ENCODE measurements around the gene RNPEP.
A peak's percentile ranks its signal among the peaks of the same experiment; 100 is the strongest.

Gene RNPEP

GRCh38 chr1:202029171-202029665 lies 46.8 kb downstream of the RNPEP start:
- TF ChIP-seq, protein P1, sequence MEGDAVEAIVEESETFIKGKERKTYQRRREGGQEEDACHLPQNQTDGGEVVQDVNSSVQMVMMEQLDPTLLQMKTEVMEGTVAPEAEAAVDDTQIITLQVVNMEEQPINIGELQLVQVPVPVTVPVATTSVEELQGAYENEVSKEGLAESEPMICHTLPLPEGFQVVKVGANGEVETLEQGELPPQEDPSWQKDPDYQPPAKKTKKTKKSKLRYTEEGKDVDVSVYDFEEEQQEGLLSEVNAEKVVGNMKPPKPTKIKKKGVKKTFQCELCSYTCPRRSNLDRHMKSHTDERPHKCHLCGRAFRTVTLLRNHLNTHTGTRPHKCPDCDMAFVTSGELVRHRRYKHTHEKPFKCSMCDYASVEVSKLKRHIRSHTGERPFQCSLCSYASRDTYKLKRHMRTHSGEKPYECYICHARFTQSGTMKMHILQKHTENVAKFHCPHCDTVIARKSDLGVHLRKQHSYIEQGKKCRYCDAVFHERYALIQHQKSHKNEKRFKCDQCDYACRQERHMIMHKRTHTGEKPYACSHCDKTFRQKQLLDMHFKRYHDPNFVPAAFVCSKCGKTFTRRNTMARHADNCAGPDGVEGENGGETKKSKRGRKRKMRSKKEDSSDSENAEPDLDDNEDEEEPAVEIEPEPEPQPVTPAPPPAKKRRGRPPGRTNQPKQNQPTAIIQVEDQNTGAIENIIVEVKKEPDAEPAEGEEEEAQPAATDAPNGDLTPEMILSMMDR (conservative IDR thresholded peaks at IDR 0.05; ENCODE audit: low read depth, low read length) = no peak
- DNase-seq (ENCODE audit: low read depth) = no peak

GRCh38 chr1:202029727-202030126 lies 47.3 kb downstream of the RNPEP start:
- TF ChIP-seq, protein P1 (conservative IDR thresholded peaks at IDR 0.05; ENCODE audit: low read depth, low read length) = no peak
- no peak overlapping the region for H3K4me3 ChIP-seq (ENCODE audit: low read length)
- DNase-seq (ENCODE audit: low read depth) = no peak

More at GRCh38 chr1:202029171-202029665, 46.8 kb downstream of the RNPEP start:
- no peak overlapping the region for H3K4me3 ChIP-seq (ENCODE audit: low read length)

- TF ChIP-seq, protein P1 (conservative IDR thresholded peaks at IDR 0.05; ENCODE audit: low read depth, low read length) = no peak
- H3K4me3 ChIP-seq (ENCODE audit: low read length) = no peak overlapping the region
- no peak for DNase-seq (ENCODE audit: low read depth)
Observed at GRCh38 chr1:202031796-202032195, 49.3 kb downstream of the RNPEP start.

DNA sequence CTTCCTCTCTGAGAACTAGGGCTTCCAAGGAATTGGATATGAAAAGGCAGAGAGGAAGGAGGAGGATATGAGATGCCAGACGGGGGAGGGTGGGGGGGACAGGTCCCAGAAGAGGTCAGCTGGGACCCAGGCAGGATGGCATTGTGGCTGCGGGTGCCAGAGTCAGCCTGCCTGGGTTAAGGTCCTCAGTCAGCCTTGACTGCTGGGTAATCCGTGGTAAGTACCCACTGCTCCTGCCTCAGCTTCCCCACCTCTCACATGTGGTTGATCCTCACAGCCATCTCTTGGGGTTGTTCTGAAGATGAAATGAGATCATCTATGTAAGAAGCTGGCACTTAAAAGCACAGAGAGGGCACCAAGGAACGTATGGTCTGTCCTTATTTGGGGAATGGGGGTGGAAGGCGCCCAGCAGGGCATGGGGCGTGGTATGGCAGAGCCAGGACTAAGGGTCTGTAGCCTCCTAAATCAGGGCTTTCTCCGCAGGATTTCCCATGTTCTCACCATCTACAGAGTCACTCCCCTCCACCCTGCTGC lies 51.8 kb downstream of the RNPEP start:
- no peak overlapping the region for H3K4me3 ChIP-seq (ENCODE audit: low read length)
- DNase-seq (ENCODE audit: low read depth) = no peak
- TF ChIP-seq, protein P1 (conservative IDR thresholded peaks at IDR 0.05; ENCODE audit: low read depth, low read length) = no peak

- DNase-seq (ENCODE audit: low read depth) = peak; percentile 76
- H3K4me3 ChIP-seq (ENCODE audit: low read length) = no peak overlapping the region
- TF ChIP-seq, protein P1 (conservative IDR thresholded peaks at IDR 0.05; ENCODE audit: low read depth, low read length) = no peak
Observed at GRCh38 chr1:202034683-202035462, 52.4 kb downstream of the RNPEP start.

GRCh38 chr1:202036595-202037387 lies 54.3 kb downstream of the RNPEP start:
- no peak overlapping the region for H3K4me3 ChIP-seq (ENCODE audit: low read length)
- no peak for DNase-seq (ENCODE audit: low read depth)
- TF ChIP-seq, protein P1 (conservative IDR thresholded peaks at IDR 0.05; ENCODE audit: low read depth, low read length) = no peak

Measured in retinal pigment epithelial cell (primary cell).